Ecto neural progenitor cell (in vitro differentiated cells): ENCODE results near the gene LAYN.
A peak's percentile ranks its signal among the peaks of the same experiment; 100 is the strongest.

ENCODE experiments used
- DNase-seq: peaks from one replicate; pipeline ENCODE4 v3.0.0-alpha.2; 2018; ENCODE audit warnings: low spot score

LAYN gene

GRCh38 chr11:111598148-111598547, 57.6 kb downstream of the LAYN start:
- no peak for DNase-seq

DNA sequence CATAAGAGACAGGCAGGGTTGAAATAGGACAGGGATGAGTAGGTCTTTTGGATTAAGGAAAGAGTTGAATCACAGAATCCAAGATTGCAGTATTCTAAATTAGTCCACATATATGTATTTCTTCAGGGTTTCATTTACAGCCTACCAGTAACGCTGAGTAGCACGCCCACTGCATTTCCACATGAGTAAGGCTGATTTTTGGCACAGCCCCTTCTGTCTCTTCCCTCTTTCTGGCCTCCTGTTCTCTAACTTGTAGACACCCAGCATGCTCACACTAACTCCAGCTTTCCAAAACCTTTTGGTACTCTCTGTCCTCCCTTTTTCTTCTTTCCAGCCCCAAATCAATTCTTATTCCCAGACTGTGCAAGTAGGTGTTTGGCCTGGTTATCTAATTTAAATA, 58.0 kb downstream of the LAYN start:
- DNase-seq, result no peak

- DNase-seq, result no peak
Measured at GRCh38 chr11:111601636-111601978, 61.1 kb downstream of the LAYN start.

- peak; percentile 98 for DNase-seq
Measured at GRCh38 chr11:111601979-111602864, 61.7 kb downstream of the LAYN start, which contains the start of gene SIK2. TSS of gene SIK2 (plus strand) at chr11:111602449. CDS start at chr11:111602564, 115 bp downstream.

DNA sequence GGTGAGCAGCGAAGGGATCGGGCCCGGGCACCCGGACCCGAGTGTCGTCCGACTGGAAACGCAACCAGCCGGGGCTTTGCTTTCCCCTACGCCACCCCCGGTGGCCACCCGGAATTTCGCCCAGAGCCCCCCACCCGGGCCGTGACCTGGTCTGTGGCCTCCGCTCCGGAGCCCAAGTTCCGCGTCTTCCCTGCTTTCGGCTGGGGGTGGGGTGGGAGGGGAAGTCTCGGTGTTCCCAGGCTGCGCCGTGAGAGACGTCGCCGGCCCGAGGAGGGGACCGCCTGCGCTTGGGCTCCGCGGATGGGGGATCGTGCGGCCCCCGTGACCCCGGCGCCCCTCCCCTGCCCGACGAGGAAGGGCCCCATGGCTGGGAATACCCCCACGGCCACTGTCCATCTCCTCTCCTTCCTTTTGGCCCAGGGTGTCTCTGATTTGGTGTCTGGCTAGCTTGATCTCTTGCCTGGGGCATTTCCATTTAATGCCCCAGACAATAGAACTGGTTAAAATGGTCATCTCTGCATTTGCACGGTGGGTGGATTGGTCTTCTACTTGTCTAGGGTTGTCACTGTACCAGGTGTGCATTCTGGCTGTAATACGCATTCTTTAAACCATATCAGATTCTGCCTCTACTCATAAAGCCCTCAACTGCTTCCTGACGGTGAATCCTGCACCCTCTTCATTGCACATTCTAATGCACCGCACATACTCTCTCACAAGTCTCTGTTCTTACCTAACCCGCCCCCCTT, 62.5 kb downstream of the LAYN start:
- no peak for DNase-seq

DNA sequence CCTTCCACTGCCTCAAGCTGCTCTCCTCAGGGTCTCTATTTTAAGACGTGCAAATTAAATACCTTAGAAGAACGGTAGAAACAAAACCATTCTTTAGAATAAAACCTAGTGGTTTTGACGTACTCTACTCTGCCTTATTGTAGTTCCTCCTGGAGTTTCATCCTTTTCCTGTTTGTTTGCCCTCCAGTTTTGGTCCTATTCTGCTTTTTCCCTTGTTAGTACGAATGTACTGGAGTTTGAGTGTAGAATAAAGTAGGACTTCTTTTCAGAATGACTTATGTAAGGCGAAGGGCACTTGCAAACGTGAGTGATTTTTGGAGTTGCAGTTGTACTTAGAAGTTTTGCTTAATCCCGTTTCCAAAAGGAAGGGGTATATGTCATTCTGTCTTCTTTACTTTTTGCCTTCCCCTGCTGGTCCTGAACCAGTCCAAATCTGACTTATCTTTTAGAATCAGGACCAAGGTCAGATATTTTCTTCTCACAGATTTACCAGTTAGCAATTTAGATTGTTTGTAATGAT, 63.2 kb downstream of the LAYN start:
- no peak for DNase-seq

DNA sequence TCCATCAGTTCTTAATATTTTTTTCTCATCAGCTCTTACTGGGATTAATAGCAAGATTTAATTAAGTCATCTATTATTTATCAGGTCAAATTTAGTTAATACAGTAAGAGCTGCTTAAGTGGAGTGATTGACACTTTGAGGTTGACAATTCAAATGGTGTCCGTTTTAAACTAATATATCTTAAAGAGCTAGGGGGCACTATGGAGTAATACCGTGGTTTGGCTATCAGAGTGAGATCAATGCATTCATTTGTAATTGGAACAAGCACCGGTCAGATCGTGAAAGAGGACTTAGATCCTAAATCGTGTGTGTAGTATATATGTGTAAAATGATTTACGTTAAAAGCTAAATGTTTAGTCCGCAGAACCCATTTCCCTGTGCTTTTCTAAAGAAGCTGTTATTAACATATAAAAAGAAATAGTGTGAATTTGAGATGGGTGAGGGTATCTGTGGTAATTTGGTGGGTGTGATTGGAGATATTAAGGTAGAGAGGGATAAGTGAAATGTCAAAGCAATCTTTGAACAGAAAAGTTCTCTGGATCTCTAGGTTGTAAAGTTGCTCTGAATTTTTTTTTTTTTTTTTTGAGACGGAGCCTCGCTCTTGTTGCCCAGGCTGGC, 64.0 kb downstream of the LAYN start:
- DNase-seq, result no peak

- no peak for DNase-seq
Measured at GRCh38 chr11:111605681-111606080, 65.2 kb downstream of the LAYN start.

GRCh38 chr11:111606986-111607385, 66.5 kb downstream of the LAYN start:
- DNase-seq, result no peak

DNA sequence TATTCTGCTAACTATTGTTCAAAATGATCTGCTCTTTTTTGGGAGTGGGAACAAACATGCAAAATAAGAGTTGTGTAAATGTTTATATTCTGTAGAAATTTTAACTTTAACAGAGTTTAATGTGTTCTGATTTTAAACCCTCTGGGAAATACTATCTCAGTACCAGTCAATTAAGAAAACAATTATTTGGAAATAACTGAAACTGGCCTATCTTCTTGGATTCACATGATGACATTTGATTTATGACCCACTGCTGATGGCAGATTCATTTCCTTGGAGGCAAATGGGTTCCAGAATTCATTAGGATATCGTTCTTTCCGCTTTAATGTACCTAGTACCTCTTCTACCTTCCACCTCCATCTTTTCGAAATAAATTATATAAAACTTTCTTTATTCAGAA, 67.2 kb downstream of the LAYN start:
- DNase-seq, result no peak
